ENCODE data around the gene BASP1.

Gene BASP1

DNA sequence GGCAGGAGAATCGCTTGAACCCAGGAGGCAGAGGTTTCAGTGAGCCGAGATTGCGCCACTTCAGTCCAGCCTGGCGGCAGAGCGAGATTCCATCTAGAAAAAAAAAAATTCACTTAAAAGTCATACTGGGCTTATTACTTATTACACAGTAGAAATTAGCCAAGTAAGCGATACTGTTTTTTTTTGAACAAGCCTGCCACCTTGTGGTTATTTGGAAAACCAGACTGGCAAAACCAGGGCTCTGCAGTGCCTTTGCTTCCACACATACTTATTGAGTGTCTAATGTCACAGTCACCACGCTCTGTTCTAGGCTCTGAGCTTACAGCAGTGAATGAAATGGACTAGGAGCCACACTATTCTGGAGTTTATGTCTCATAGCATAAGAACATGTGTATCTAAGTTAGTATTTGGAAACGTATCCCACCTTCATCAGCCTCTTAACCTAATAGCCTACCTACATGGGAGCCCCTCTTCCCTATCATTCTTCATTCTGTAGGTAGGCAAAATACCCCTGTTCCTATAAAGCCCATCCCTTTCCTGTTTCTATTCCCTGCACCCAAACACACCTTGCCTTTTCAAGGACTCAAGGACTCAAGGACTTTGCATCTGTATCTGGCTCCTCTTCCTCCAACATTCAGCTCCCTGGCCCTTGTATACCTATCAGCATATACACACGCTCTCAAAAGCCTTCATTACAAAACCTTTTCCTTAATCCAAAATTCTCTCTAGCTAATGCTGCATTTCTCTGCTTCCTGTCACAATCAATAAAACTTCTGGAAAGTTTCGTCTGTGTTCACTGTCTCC, 13.9 kb upstream of the BASP1 start:
- no peak for DNase-seq (ENCODE audit: low spot score)
- WGBS, 2 donors (ENCODE audit: extremely low coverage in 2 of 2, insufficient read length in 2 of 2, insufficient replicate concordance in 1 of 2): 100% methylated on average over 1 of the region's 10 CpGs; no CpG with 5 or more reads in 1 of the 2 donors

DNA sequence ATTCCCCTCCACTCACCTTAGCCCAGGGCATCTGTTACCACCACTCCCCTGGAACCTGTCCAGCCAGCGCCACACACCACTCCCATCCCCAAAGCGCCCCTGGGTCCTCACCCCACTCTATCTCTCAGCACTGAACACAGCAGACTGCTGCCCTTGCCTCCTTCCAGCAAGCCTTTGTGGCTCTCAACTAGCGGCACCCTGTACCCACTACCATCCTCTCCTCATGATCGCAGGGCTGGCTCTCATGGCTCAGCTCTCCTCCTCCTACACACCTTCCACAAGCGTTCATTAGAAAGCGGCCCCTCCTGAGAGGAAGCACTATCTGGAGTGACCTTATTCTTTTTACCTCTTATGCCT, 13.3 kb upstream of the BASP1 start:
- DNase-seq (ENCODE audit: low spot score): no peak
- no peak overlapping the region for H2BK15ac ChIP-seq (ENCODE audit: low read length)
- no peaks in the 10 kb centered on the region for H3K27me3 ChIP-seq (ENCODE audit: control insufficient read depth in 3 of 3, insufficient read depth in 3 of 3, low read depth in 1 of 3, low read length in 3 of 3)
- H3K18ac ChIP-seq (ENCODE audit: low read length): no peak overlapping the region
- H3K27ac ChIP-seq (replicated peaks; ENCODE audit: low read length): no peak overlapping the region
- H3K4ac ChIP-seq (ENCODE audit: low read length): no peak overlapping the region
- H2AK5ac ChIP-seq (ENCODE audit: low read depth, low read length): no peak overlapping the region
- H2BK120ac ChIP-seq (ENCODE audit: low read depth, low read length): no peak overlapping the region
- H2BK5ac ChIP-seq (ENCODE audit: low read length): no peak overlapping the region
- no peaks in the 10 kb centered on the region for H3K79me1 ChIP-seq (ENCODE audit: low read depth, low read length)
- no peak overlapping the region for H3K4me2 ChIP-seq (ENCODE audit: insufficient read depth, low read length, poor library complexity, severe bottlenecking)
- peaks cover 0 to 2% of the 10 kb centered on the region in 2 donors for H3K9me3 ChIP-seq (replicated peaks in 1 of 2; ENCODE audit: control insufficient read depth in 2 of 2, insufficient read depth in 1 of 2, low read depth in 1 of 2, low read length in 2 of 2)
- no peak overlapping the region for H3K4me3 ChIP-seq (ENCODE audit: low read length in 2 of 2)
- no peak overlapping the region for H3K9ac ChIP-seq (ENCODE audit: low read depth, low read length, poor library complexity)
- H4K91ac ChIP-seq (ENCODE audit: low read depth, low read length, poor library complexity): no peak overlapping the region
- WGBS, 2 donors (ENCODE audit: extremely low coverage in 2 of 2, insufficient read length in 2 of 2, insufficient replicate concordance in 1 of 2): no CpG with 5 or more reads among the region's 6 CpGs
- no peak overlapping the region for H4K8ac ChIP-seq (ENCODE audit: low read depth, low read length)
- H3K23ac ChIP-seq (ENCODE audit: low read depth, low read length, poor library complexity): no peak overlapping the region
- no peaks in the 10 kb centered on the region for H3K36me3 ChIP-seq (replicated peaks in 1 of 2; ENCODE audit: control insufficient read depth in 2 of 2, insufficient read depth in 2 of 2, low read length in 2 of 2)
- H3K14ac ChIP-seq (ENCODE audit: low read length): no peak overlapping the region
- peak overlapping the region; percentile 24 for H2AFZ ChIP-seq (ENCODE audit: low read length)
- peaks cover 0 to 7% of the 10 kb centered on the region in 2 donors for H3K4me1 ChIP-seq (ENCODE audit: control insufficient read depth in 2 of 2, insufficient read depth in 1 of 2, low read depth in 1 of 2, low read length in 2 of 2)
- H2BK12ac ChIP-seq (ENCODE audit: low read length): no peak overlapping the region

More for the DNA sequence above, 13.9 kb upstream of the BASP1 start:
- Histone ChIP-seq H2AK5ac (ENCODE audit: low read depth, low read length) (no peak overlapping the region), H3K36me3 (replicated peaks in 1 of 2; ENCODE audit: control insufficient read depth in 2 of 2, insufficient read depth in 2 of 2, low read length in 2 of 2) (no peaks in the 10 kb centered on the region), H3K27me3 (ENCODE audit: control insufficient read depth in 3 of 3, insufficient read depth in 3 of 3, low read depth in 1 of 3, low read length in 3 of 3) (no peaks in the 10 kb centered on the region), H3K9me3 (replicated peaks in 1 of 2; ENCODE audit: control insufficient read depth in 2 of 2, insufficient read depth in 1 of 2, low read depth in 1 of 2, low read length in 2 of 2) (peaks cover 0 to 2% of the 10 kb centered on the region in 2 donors), H4K91ac (ENCODE audit: low read depth, low read length, poor library complexity) (no peak overlapping the region), H2BK12ac (ENCODE audit: low read length) (no peak overlapping the region), H3K18ac (ENCODE audit: low read length) (no peak overlapping the region), H3K4me3 (ENCODE audit: low read length in 2 of 2) (no peak overlapping the region), H3K4ac (ENCODE audit: low read length) (no peak overlapping the region), H3K14ac (ENCODE audit: low read length) (no peak overlapping the region), H3K4me1 (ENCODE audit: control insufficient read depth in 2 of 2, insufficient read depth in 1 of 2, low read depth in 1 of 2, low read length in 2 of 2) (peaks cover 0 to 4% of the 10 kb centered on the region in 2 donors), H3K27ac (replicated peaks; ENCODE audit: low read length) (no peak overlapping the region), H2AFZ (ENCODE audit: low read length) (no peak overlapping the region), H3K4me2 (ENCODE audit: insufficient read depth, low read length, poor library complexity, severe bottlenecking) (no peak overlapping the region), H3K23ac (ENCODE audit: low read depth, low read length, poor library complexity) (no peak overlapping the region), H4K8ac (ENCODE audit: low read depth, low read length) (no peak overlapping the region), H2BK5ac (ENCODE audit: low read length) (no peak overlapping the region), H3K9ac (ENCODE audit: low read depth, low read length, poor library complexity) (no peak overlapping the region), H2BK120ac (ENCODE audit: low read depth, low read length) (no peak overlapping the region), H2BK15ac (ENCODE audit: low read length) (no peak overlapping the region), H3K79me1 (ENCODE audit: low read depth, low read length) (no peaks in the 10 kb centered on the region)

DNA sequence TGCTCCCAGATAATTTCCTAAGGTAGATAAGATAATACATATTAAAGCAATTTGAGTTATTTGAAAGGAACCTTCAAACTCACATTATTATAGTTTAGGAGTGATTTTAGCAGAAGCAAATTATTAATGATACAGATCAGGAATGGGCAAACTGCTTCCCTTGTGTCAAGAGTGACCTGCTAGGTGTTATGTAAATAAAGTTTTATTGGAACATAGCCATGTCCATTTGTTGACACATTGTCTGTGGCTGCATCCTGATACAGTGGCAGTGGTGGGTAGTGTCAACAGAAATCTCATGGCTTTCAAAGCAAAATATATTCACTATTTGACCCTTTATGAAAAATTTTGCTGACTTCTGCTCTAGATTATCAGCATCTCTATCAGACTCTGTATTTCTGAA, 11.4 kb upstream of the BASP1 start:
- Histone ChIP-seq H2AK5ac (ENCODE audit: low read depth, low read length) (no peak overlapping the region), H4K8ac (ENCODE audit: low read depth, low read length) (no peak overlapping the region), H3K9ac (ENCODE audit: low read depth, low read length, poor library complexity) (no peak overlapping the region), H2BK120ac (ENCODE audit: low read depth, low read length) (no peak overlapping the region), H3K4me3 (ENCODE audit: low read length in 2 of 2) (no peak overlapping the region), H2BK12ac (ENCODE audit: low read length) (no peak overlapping the region), H2BK15ac (ENCODE audit: low read length) (no peak overlapping the region), H2AFZ (ENCODE audit: low read length) (no peak overlapping the region), H3K9me3 (replicated peaks in 1 of 2; ENCODE audit: control insufficient read depth in 2 of 2, insufficient read depth in 1 of 2, low read depth in 1 of 2, low read length in 2 of 2) (no peaks in the 10 kb centered on the region), H3K27me3 (ENCODE audit: control insufficient read depth in 3 of 3, insufficient read depth in 3 of 3, low read depth in 1 of 3, low read length in 3 of 3) (no peaks in the 10 kb centered on the region), H3K23ac (ENCODE audit: low read depth, low read length, poor library complexity) (no peak overlapping the region), H3K27ac (replicated peaks; ENCODE audit: low read length) (no peak overlapping the region), H3K14ac (ENCODE audit: low read length) (no peak overlapping the region), H3K36me3 (replicated peaks in 1 of 2; ENCODE audit: control insufficient read depth in 2 of 2, insufficient read depth in 2 of 2, low read length in 2 of 2) (no peaks in the 10 kb centered on the region), H2BK5ac (ENCODE audit: low read length) (no peak overlapping the region), H3K4me2 (ENCODE audit: insufficient read depth, low read length, poor library complexity, severe bottlenecking) (no peak overlapping the region), H3K79me1 (ENCODE audit: low read depth, low read length) (no peaks in the 10 kb centered on the region), H3K4ac (ENCODE audit: low read length) (no peak overlapping the region), H3K18ac (ENCODE audit: low read length) (no peak overlapping the region), H3K4me1 (ENCODE audit: control insufficient read depth in 2 of 2, insufficient read depth in 1 of 2, low read depth in 1 of 2, low read length in 2 of 2) (peaks cover 0 to 7% of the 10 kb centered on the region in 2 donors), H4K91ac (ENCODE audit: low read depth, low read length, poor library complexity) (no peak overlapping the region)
- no peak for DNase-seq (ENCODE audit: low spot score)

DNA sequence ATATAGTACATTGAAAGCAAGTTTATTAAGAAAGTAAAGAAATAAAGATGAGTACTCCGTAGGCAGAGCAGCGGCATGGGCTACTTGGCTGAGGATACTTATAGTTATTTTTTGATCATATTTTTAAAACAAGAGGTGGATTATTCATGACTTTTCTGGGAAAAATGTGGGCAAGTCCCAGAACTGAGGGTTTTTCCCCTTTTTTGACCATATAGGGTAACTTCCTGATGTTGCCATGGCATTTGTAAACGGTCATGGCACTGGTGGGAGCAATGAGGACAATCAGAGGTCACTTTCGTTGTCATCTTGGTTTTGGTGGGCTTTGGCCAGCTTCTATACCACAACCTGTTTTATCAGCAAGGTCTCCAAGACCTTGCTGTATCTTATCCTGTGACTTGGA, 5.2 kb upstream of the BASP1 start:
- WGBS, 2 donors (ENCODE audit: extremely low coverage in 2 of 2, insufficient read length in 2 of 2, insufficient replicate concordance in 1 of 2): no CpG with 5 or more reads among the region's 4 CpGs
- H2BK15ac ChIP-seq (ENCODE audit: low read length): no peak overlapping the region
- no peaks in the 10 kb centered on the region for H3K79me1 ChIP-seq (ENCODE audit: low read depth, low read length)
- no peak overlapping the region for H3K14ac ChIP-seq (ENCODE audit: low read length)
- DNase-seq (ENCODE audit: low spot score): no peak
- H4K8ac ChIP-seq (ENCODE audit: low read depth, low read length): no peak overlapping the region
- no peaks in the 10 kb centered on the region for H3K36me3 ChIP-seq (replicated peaks in 1 of 2; ENCODE audit: control insufficient read depth in 2 of 2, insufficient read depth in 2 of 2, low read length in 2 of 2)
- H3K9ac ChIP-seq (ENCODE audit: low read depth, low read length, poor library complexity): no peak overlapping the region
- no peak overlapping the region for H2AFZ ChIP-seq (ENCODE audit: low read length)
- no peak overlapping the region for H2BK12ac ChIP-seq (ENCODE audit: low read length)
- no peak overlapping the region for H3K27ac ChIP-seq (replicated peaks; ENCODE audit: low read length)
- peaks cover 2 to 9% of the 10 kb centered on the region in 2 donors for H3K4me1 ChIP-seq (ENCODE audit: control insufficient read depth in 2 of 2, insufficient read depth in 1 of 2, low read depth in 1 of 2, low read length in 2 of 2)
- H3K23ac ChIP-seq (ENCODE audit: low read depth, low read length, poor library complexity): no peak overlapping the region
- no peak overlapping the region for H2BK120ac ChIP-seq (ENCODE audit: low read depth, low read length)
- H2AK5ac ChIP-seq (ENCODE audit: low read depth, low read length): no peak overlapping the region
- H3K4me2 ChIP-seq (ENCODE audit: insufficient read depth, low read length, poor library complexity, severe bottlenecking): no peak overlapping the region
- peaks cover 0 to 2% of the 10 kb centered on the region in 2 donors for H3K9me3 ChIP-seq (replicated peaks in 1 of 2; ENCODE audit: control insufficient read depth in 2 of 2, insufficient read depth in 1 of 2, low read depth in 1 of 2, low read length in 2 of 2)
- H3K27me3 ChIP-seq (ENCODE audit: control insufficient read depth in 3 of 3, insufficient read depth in 3 of 3, low read depth in 1 of 3, low read length in 3 of 3): no peaks in the 10 kb centered on the region
- H3K4me3 ChIP-seq (ENCODE audit: low read length in 2 of 2): no peak overlapping the region
- H3K4ac ChIP-seq (ENCODE audit: low read length): no peak overlapping the region
- H3K18ac ChIP-seq (ENCODE audit: low read length): no peak overlapping the region
- no peak overlapping the region for H4K91ac ChIP-seq (ENCODE audit: low read depth, low read length, poor library complexity)
- no peak overlapping the region for H2BK5ac ChIP-seq (ENCODE audit: low read length)

Measured in neuronal stem cell (in vitro differentiated cells).